GM18502 (cell line): ENCODE data around the gene C17orf75.

Source experiments
- ATAC-seq: cut with Tn5 transposase; IDR thresholded peaks from one replicate; pipeline ENCODE4 v1.9.1; 2021; ENCODE audit warnings: mild to moderate bottlenecking; ENCODE audit not compliant: unreplicated experiment, poor library complexity

Gene C17orf75

GRCh38 chr17:32279891-32280716 is 61.9 kb downstream of the C17orf75 start:
- no peak for ATAC-seq

GRCh38 chr17:32278815-32279214 is 63.2 kb downstream of the C17orf75 start:
- ATAC-seq = no peak
